Calu3 (cell line): ENCODE measurements around the gene OXER1. TPM values are rescaled to one million over a fixed set of nuclear protein-coding genes. Genes with fewer than 3 reads are reported as not detected.

Experiments used
- Bru-seq: library from RNA; stranded (reverse); fragments of 400-500 nt; gene quantifications from one replicate; lab custom pipeline; 2021; lab: Mats Ljungman, UMichigan
- BruChase-seq, 2 experiments: library from RNA; stranded (reverse); fragments of 400-500 nt; gene quantifications; one replicate each; lab custom pipeline; 2021; lab: Mats Ljungman, UMichigan
- BruUV-seq: library from RNA; stranded (reverse); fragments of 400-500 nt; replicated peaks from 2 replicates; lab custom pipeline; 2021; lab: Mats Ljungman, UMichigan
- CTCF ChIA-PET: fragments of 300-600 bp; sonication (Branson Sonifier 250); formaldehyde crosslinking; loops from one replicate; lab custom pipeline; 2022; ENCODE audit warnings: antibody characterized with exemption; lab: Charles Lee
- DNase-seq: peaks from one replicate; pipeline ENCODE4 v3.0.0; 2022
- H3K27ac Mint-ChIP-seq: one replicate; pipeline ENCODE4 v1.8.0; 2022; ENCODE audit warnings: mixed read lengths; ENCODE audit not compliant: unreplicated experiment
- H3K27me3 Mint-ChIP-seq: one replicate; pipeline ENCODE4 v1.8.0; 2022; ENCODE audit warnings: mixed read lengths; ENCODE audit not compliant: unreplicated experiment
- H3K36me3 Mint-ChIP-seq: one replicate; pipeline ENCODE4 v1.8.0; 2022; ENCODE audit warnings: mild to moderate bottlenecking, moderate library complexity, mixed read lengths; ENCODE audit not compliant: insufficient read depth, unreplicated experiment
- H3K4me1 Mint-ChIP-seq: one replicate; pipeline ENCODE4 v1.8.0; 2022; ENCODE audit warnings: mild to moderate bottlenecking, low read depth, mixed read lengths; ENCODE audit not compliant: unreplicated experiment
- H3K4me3 Mint-ChIP-seq: one replicate; pipeline ENCODE4 v1.8.0; 2022; ENCODE audit warnings: mild to moderate bottlenecking, low read depth, moderate library complexity, mixed read lengths; ENCODE audit not compliant: unreplicated experiment
- H3K9me3 Mint-ChIP-seq: one replicate; pipeline ENCODE4 v1.8.0; 2022; ENCODE audit warnings: low read depth, mixed read lengths; ENCODE audit not compliant: unreplicated experiment
- intact Hi-C: fragments of 100-400 bp; cut with micrococcal nuclease; formaldehyde crosslinking; loops from one replicate; pipeline ENCODE4 v1.10.0; 2022; ENCODE audit not compliant: unreplicated experiment
- long read RNA-seq: library from polyadenylated mRNA; stranded (forward); transcript quantifications from one replicate; pipeline ENCODE4 v2.0.0, GENCODE V29; 2022
- total RNA-seq: library from RNA; stranded (reverse); gene quantifications from 2 replicates; pipeline ENCODE4 v1.2.3, GENCODE V29; 2022
- TF ChIP-seq, protein P1 (sequence below): fragments of 200-600 bp; IDR thresholded peaks from one replicate; pipeline ENCODE4 v1.8.0; 2022; ENCODE audit warnings: antibody characterized with exemption; ENCODE audit not compliant: unreplicated experiment

The OXER1 gene, protein sequence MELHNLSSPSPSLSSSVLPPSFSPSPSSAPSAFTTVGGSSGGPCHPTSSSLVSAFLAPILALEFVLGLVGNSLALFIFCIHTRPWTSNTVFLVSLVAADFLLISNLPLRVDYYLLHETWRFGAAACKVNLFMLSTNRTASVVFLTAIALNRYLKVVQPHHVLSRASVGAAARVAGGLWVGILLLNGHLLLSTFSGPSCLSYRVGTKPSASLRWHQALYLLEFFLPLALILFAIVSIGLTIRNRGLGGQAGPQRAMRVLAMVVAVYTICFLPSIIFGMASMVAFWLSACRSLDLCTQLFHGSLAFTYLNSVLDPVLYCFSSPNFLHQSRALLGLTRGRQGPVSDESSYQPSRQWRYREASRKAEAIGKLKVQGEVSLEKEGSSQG
- total RNA-seq: 0.27 and 0.59 TPM in 2 replicates
- Bru-seq, nascent RNA: not detected
- percentile 28 among the genes with signal in this experiment for BruChase-seq, experiment 1, labeled RNA remaining after a 6-hour chase
- percentile 38 among the genes with signal in this experiment for BruChase-seq, experiment 2, labeled RNA remaining after a 2-hour chase
- long read RNA-seq: 0 reads

- intact Hi-C loops: no loop called here
These were observed at the start of gene OXER1 for GRCh38 chr2:42764096-42764495. Gene OXER1 (minus strand): TSS chr2:42764135. CDS start chr2:42764062, 73 bp downstream.

GRCh38 chr2:42812899-42813479, 49.1 kb upstream of the OXER1 start:
- Mint-ChIP-seq H3K4me1 (no peaks in the 10 kb centered on the region), H3K36me3 (peaks cover 31% of the 10 kb centered on the region), H3K27ac (peak overlapping the region; percentile 51), H3K4me3 (no peak overlapping the region), H3K9me3 (no peaks in the 10 kb centered on the region), H3K27me3 (no peaks in the 10 kb centered on the region)
- no peak for DNase-seq
- TF ChIP-seq, protein P1, sequence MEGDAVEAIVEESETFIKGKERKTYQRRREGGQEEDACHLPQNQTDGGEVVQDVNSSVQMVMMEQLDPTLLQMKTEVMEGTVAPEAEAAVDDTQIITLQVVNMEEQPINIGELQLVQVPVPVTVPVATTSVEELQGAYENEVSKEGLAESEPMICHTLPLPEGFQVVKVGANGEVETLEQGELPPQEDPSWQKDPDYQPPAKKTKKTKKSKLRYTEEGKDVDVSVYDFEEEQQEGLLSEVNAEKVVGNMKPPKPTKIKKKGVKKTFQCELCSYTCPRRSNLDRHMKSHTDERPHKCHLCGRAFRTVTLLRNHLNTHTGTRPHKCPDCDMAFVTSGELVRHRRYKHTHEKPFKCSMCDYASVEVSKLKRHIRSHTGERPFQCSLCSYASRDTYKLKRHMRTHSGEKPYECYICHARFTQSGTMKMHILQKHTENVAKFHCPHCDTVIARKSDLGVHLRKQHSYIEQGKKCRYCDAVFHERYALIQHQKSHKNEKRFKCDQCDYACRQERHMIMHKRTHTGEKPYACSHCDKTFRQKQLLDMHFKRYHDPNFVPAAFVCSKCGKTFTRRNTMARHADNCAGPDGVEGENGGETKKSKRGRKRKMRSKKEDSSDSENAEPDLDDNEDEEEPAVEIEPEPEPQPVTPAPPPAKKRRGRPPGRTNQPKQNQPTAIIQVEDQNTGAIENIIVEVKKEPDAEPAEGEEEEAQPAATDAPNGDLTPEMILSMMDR: peak; percentile 53
- intact Hi-C loops: no loop called here
- CTCF ChIA-PET: interaction anchor here (0.6 to 0.9 kb wide), 2 partner anchors 690 to 824 kb away, joined by 3 to 4 read pairs; partner anchors contain the start of gene PLEKHH2
- BruUV-seq: no TSS peak

More at GRCh38 chr2:42764096-42764495, at the start of gene OXER1:
- no peak for DNase-seq
- BruUV-seq: no TSS peak
- no peaks in the 10 kb centered on the region for H3K27me3 Mint-ChIP-seq
- CTCF ChIA-PET: no interaction called here
- no peak within 1 kb of the TSS for H3K4me3 Mint-ChIP-seq
- TF ChIP-seq, protein P1: no peak
- peaks cover 5% of the 10 kb centered on the region for H3K36me3 Mint-ChIP-seq
- H3K27ac Mint-ChIP-seq: no peak within 1 kb of the TSS
- no peaks in the 10 kb centered on the region for H3K9me3 Mint-ChIP-seq
- no peaks in the 10 kb centered on the region for H3K4me1 Mint-ChIP-seq

- CTCF ChIA-PET: interaction anchor here (0.6 to 1.3 kb wide), 5 partner anchors 8 to 255 kb away, joined by 3 to 13 read pairs (median 4); no protein-coding TSS in a partner anchor
- Mint-ChIP-seq H3K4me1 (no peaks in the 10 kb centered on the region), H3K27ac (peak overlapping the region; percentile 87), H3K36me3 (peaks cover 31% of the 10 kb centered on the region), H3K4me3 (peak overlapping the region; percentile 70), H3K9me3 (no peaks in the 10 kb centered on the region), H3K27me3 (no peaks in the 10 kb centered on the region)
- TF ChIP-seq, protein P1: no peak
- DNase-seq: peak; percentile 35
- intact Hi-C loops: no loop called here
- BruUV-seq: no TSS peak
These were observed 47.3 kb upstream of the OXER1 start for GRCh38 chr2:42810971-42811811.
